Activated T-helper 1 cell treated with anti-CD3 and anti-CD28 coated beads, Interleukin-12 subunit alpha, Interleukin-12 subunit beta, Interleukin-2, Interleukin-4 antibody, amounts not matched to agents 30 ng/mL and 10 ng/mL and 1 ng/mL, durations not matched to agents 14 hours and 24 hours and 36 hours (primary cell): ENCODE data around the gene IKBKE. TPM values are rescaled to one million over a fixed set of nuclear protein-coding genes. Genes with fewer than 3 reads are reported as not detected.
A peak's percentile ranks its signal among the peaks of the same experiment; 100 is the strongest.
"Not testable (repeated sequence)": the region's sequence is repeated elsewhere in the genome, so short reads cannot be mapped to it uniquely, and the experiment has no call there.

Source experiments
- DNase-seq: peaks from one replicate; pipeline ENCODE4 v3.0.0; 2021; ENCODE audit warnings: low spot score
- H3K27ac Mint-ChIP-seq: one replicate; pipeline ENCODE4 v1.8.0; 2021; ENCODE audit warnings: mild to moderate bottlenecking, mixed read lengths
- H3K27me3 Mint-ChIP-seq: one replicate; pipeline ENCODE4 v1.8.0; 2022; ENCODE audit warnings: mild to moderate bottlenecking, moderate library complexity, mixed read lengths; ENCODE audit not compliant: insufficient read depth
- H3K36me3 Mint-ChIP-seq: one replicate; pipeline ENCODE4 v1.8.0; 2021; ENCODE audit warnings: low read depth, mixed read lengths
- H3K4me1 Mint-ChIP-seq: one replicate; pipeline ENCODE4 v1.8.0; 2021; ENCODE audit warnings: low read depth, mixed read lengths
- H3K4me3 Mint-ChIP-seq: one replicate; pipeline ENCODE4 v1.8.0; 2021; ENCODE audit warnings: mild to moderate bottlenecking, moderate library complexity, mixed read lengths
- H3K9me3 Mint-ChIP-seq: one replicate; pipeline ENCODE4 v1.8.0; 2021; ENCODE audit warnings: mixed read lengths
- intact Hi-C: fragments of 100-400 bp; cut with micrococcal nuclease; formaldehyde crosslinking; loops from one replicate; pipeline ENCODE4 v1.15.1; 2024
- total RNA-seq: library from RNA; stranded (reverse); gene quantifications from 2 replicates; pipeline ENCODE4 v1.2.3, GENCODE V29; 2022

IKBKE gene
- total RNA-seq, 1 donor from 2014 or later: 59.8 TPM

DNA sequence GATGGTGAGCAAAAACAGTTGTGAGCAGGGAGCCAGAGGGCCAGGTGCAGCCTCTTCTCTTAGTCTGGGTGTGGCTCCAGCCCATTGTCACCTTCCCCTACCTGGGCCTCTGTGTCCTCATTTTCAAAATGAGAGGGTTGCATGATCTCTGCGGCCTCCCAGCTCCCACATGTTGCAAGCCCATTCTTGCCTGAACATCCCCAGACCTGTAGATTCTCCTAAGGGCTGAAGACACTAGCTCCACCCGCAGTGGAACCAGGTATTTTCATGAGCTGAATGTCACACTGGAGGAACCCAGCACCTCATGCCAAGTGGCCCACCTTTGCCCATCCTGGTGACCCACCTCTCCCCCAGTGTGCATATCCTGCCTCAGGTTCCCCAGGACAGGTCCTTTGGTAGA lies 12.3 kb downstream of the IKBKE start:
- no peaks in the 10 kb centered on the region for H3K27me3 Mint-ChIP-seq
- H3K27ac Mint-ChIP-seq: peak overlapping the region; percentile 61
- H3K4me3 Mint-ChIP-seq: no peak overlapping the region
- H3K9me3 Mint-ChIP-seq: no peaks in the 10 kb centered on the region
- peaks cover 39% of the 10 kb centered on the region for H3K36me3 Mint-ChIP-seq
- intact Hi-C loops: no loop called here
- DNase-seq: no peak
- H3K4me1 Mint-ChIP-seq: peaks cover 13% of the 10 kb centered on the region

DNA sequence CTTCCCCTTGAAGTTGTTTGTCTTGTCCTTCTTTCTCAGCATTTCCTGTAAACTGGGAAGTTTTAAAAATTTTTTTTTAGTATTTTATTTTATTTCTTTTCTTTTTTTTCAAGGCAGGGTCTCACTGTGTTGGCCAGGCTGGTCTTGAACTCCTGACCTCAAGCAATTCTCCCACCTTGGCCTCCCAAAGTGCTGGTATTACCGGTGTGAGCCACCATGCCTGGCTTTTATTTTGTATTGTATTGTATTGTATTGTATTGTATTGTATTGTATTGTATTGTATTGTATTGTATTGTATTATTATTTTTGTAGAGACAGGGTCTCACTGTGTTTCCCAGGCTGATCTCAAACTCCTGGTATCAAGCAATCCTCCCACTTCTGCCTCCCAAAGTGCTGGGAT lies 13.6 kb downstream of the IKBKE start:
- H3K4me3 Mint-ChIP-seq, H3K9me3 Mint-ChIP-seq, H3K27me3 Mint-ChIP-seq, DNase-seq, intact Hi-C loops, H3K27ac Mint-ChIP-seq: not testable (repeated sequence)
- H3K36me3 Mint-ChIP-seq: peaks cover 42% of the 10 kb centered on the region
- peaks cover 13% of the 10 kb centered on the region for H3K4me1 Mint-ChIP-seq

- Mint-ChIP-seq H3K4me1 (peaks cover 6% of the 10 kb centered on the region), H3K9me3 (no peaks in the 10 kb centered on the region), H3K4me3 (no peak overlapping the region), H3K36me3 (peaks cover 42% of the 10 kb centered on the region), H3K27ac (no peak overlapping the region), H3K27me3 (no peaks in the 10 kb centered on the region)
- intact Hi-C loops: no loop called here
- DNase-seq: no peak
Measured at GRCh38 chr1:206484901-206485300, 14.6 kb downstream of the IKBKE start.

- H3K4me3 Mint-ChIP-seq: no peak overlapping the region
- peaks cover 49% of the 10 kb centered on the region for H3K36me3 Mint-ChIP-seq
- intact Hi-C loops: no loop called here
- no peak for DNase-seq
- no peaks in the 10 kb centered on the region for H3K9me3 Mint-ChIP-seq
- no peaks in the 10 kb centered on the region for H3K27me3 Mint-ChIP-seq
- H3K27ac Mint-ChIP-seq: no peak overlapping the region
- peaks cover 10% of the 10 kb centered on the region for H3K4me1 Mint-ChIP-seq
Measured at GRCh38 chr1:206486995-206487788, 16.9 kb downstream of the IKBKE start.

DNA sequence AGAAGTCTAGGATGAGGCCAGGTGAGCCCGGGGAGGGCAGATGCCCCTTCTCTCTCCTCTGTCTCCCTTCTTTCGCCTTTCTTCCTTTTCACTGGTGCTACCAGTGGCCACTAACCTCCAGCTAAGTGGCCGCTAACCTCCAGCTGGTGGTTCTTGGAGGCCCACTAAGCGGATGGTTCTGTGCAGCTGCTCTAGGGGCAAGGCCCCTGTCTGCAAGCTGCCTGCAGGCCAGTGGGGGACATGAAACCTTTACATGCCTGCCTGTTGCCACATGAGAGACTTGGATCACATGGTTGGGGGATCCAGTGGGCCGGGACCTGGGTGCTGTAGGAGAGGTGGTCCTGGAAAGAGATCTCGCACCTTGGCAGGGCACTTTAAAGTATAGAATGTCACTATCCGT lies 17.7 kb downstream of the IKBKE start:
- Mint-ChIP-seq H3K27ac (peak overlapping the region; percentile 44), H3K27me3 (no peaks in the 10 kb centered on the region), H3K36me3 (peaks cover 49% of the 10 kb centered on the region), H3K9me3 (no peaks in the 10 kb centered on the region), H3K4me1 (peaks cover 10% of the 10 kb centered on the region), H3K4me3 (no peak overlapping the region)
- no peak for DNase-seq
- intact Hi-C loops: no loop called here

GRCh38 chr1:206488466-206488865 lies 18.2 kb downstream of the IKBKE start:
- H3K9me3 Mint-ChIP-seq: no peaks in the 10 kb centered on the region
- H3K36me3 Mint-ChIP-seq: peaks cover 51% of the 10 kb centered on the region
- H3K4me1 Mint-ChIP-seq: peaks cover 10% of the 10 kb centered on the region
- H3K27me3 Mint-ChIP-seq: no peaks in the 10 kb centered on the region
- H3K4me3 Mint-ChIP-seq: no peak overlapping the region
- intact Hi-C loops: no loop called here
- peak overlapping the region; percentile 29 for H3K27ac Mint-ChIP-seq
- no peak for DNase-seq

- Mint-ChIP-seq H3K36me3 (peaks cover 50% of the 10 kb centered on the region), H3K9me3 (no peaks in the 10 kb centered on the region), H3K4me3 (no peak overlapping the region), H3K27ac (peak overlapping the region; percentile 70), H3K27me3 (no peaks in the 10 kb centered on the region), H3K4me1 (peaks cover 13% of the 10 kb centered on the region)
- intact Hi-C loops: loop anchor here (1.0 to 10.0 kb wide), 3 partner anchors 93 to 495 kb away; no protein-coding TSS in a partner anchor
- peak; percentile 43 for DNase-seq
Measured at GRCh38 chr1:206489980-206490770, 19.9 kb downstream of the IKBKE start.

DNA sequence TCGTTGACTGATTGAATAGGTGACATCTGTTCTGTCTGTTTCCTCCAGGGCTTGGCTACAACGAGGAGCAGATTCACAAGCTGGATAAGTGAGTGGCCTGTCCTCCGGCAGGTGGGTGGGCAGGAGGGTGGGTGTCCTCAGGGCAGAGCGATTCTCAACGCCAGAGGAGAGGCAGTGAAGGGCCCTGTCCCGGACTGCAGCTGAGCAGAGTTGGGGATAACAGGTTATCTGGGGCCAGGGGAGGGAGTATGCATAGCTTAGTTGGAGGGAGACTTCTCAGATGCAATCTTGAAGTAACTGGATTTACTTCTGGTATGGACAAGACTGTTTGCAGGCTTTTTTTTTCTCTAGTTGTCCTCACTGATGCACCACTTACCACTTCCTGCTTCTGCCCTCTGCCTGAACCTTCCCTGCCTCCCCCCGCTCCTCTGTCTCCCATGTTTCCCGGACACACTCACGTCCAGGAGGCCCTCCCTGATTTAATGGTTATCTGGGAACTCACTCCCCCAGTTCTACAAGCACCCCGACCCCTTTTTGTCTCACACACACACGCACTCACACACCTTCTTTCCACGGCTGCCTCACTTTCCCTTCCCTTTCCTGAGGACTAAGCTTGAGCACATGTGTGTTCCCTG lies 20.6 kb downstream of the IKBKE start:
- Mint-ChIP-seq H3K27ac (peak overlapping the region; percentile 70), H3K4me1 (peaks cover 17% of the 10 kb centered on the region), H3K36me3 (peaks cover 48% of the 10 kb centered on the region), H3K4me3 (no peak overlapping the region), H3K27me3 (no peaks in the 10 kb centered on the region), H3K9me3 (no peaks in the 10 kb centered on the region)
- no peak for DNase-seq
- intact Hi-C loops: loop anchor here (1.0 to 10.0 kb wide), 3 partner anchors 92 to 494 kb away; no protein-coding TSS in a partner anchor

DNA sequence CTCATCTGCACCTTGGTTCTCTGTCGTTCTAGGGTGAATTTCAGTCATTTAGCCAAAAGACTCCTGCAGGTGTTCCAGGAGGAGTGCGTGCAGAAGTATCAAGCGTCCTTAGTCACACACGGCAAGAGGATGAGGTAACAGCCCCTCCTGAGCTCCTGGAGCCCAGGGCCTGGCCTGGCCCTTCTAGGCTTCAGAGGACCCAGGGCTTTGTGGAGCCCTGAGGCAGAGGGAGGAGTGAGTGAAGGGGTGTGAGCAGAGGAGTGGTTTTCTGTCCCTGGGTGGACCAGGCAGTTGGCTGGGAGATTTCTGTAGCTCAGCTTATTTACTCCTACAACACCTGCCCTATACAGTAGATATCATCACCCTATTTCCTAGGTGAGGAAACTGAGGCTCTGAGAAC lies 21.3 kb downstream of the IKBKE start:
- H3K27me3 Mint-ChIP-seq: no peaks in the 10 kb centered on the region
- H3K27ac Mint-ChIP-seq: no peak overlapping the region
- H3K4me3 Mint-ChIP-seq: no peak overlapping the region
- H3K9me3 Mint-ChIP-seq: no peaks in the 10 kb centered on the region
- H3K36me3 Mint-ChIP-seq: peaks cover 55% of the 10 kb centered on the region
- intact Hi-C loops: loop anchor here (10.0 kb wide), 1 partner anchor 493 kb away; no protein-coding TSS in a partner anchor
- no peak for DNase-seq
- peaks cover 24% of the 10 kb centered on the region for H3K4me1 Mint-ChIP-seq

DNA sequence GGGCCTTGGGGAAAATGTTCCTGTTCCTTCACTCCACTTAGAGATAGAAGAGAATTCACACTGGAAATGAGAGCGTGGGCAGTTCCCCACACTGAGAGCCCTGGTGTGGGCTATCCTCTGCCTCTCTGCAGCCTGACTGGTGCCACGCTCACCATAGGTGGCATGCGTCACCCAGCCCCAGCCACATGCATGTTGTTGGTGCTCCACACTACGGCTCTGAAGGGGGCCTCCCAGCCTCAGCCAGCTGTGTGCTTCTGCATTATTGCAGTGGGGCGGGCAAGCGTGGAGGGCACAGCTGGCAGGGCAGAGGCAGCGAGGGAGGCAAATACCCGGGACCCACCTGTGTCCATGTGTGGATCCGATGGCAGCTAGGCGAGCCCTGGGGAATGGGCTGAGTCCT lies 22.3 kb downstream of the IKBKE start:
- DNase-seq: no peak
- Mint-ChIP-seq H3K4me3 (no peak overlapping the region), H3K27ac (no peak overlapping the region), H3K27me3 (no peaks in the 10 kb centered on the region), H3K4me1 (peaks cover 26% of the 10 kb centered on the region), H3K36me3 (peaks cover 56% of the 10 kb centered on the region), H3K9me3 (no peaks in the 10 kb centered on the region)
- intact Hi-C loops: loop anchor here (10.0 kb wide), 1 partner anchor 492 kb away; no protein-coding TSS in a partner anchor

- Mint-ChIP-seq H3K4me3 (no peak overlapping the region), H3K36me3 (peaks cover 51% of the 10 kb centered on the region), H3K9me3 (no peaks in the 10 kb centered on the region), H3K4me1 (peaks cover 26% of the 10 kb centered on the region), H3K27ac (no peak overlapping the region), H3K27me3 (no peaks in the 10 kb centered on the region)
- DNase-seq: no peak
- intact Hi-C loops: loop anchor here (10.0 kb wide), 1 partner anchor 492 kb away; no protein-coding TSS in a partner anchor
Measured at GRCh38 chr1:206493279-206493678, 23.0 kb downstream of the IKBKE start.

DNA sequence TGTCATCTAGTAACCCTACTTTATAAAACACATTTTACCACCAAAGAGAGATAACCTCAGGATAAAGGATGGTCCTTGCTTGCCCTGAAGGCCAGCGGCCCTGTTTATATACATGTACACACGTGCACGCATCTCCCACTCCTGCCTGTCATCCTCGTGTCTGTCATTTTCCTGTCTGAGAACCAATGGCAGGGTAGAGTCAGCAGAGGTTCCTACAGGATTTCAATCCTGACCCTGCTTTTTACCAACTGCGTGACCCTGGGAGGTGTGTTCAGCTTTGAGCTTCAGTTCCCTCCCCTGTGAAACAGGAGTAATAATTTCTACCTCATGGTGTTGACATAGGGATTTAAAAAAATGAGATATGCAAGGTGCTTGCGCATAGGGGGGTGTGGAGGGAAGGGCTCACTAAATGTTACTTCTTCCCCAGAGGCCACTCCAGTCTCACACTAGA lies 24.8 kb downstream of the IKBKE start:
- DNase-seq: no peak
- H3K27me3 Mint-ChIP-seq: no peaks in the 10 kb centered on the region
- H3K36me3 Mint-ChIP-seq: peaks cover 55% of the 10 kb centered on the region
- intact Hi-C loops: loop anchor here (10.0 kb wide), 1 partner anchor 490 kb away; no protein-coding TSS in a partner anchor
- H3K9me3 Mint-ChIP-seq: no peaks in the 10 kb centered on the region
- no peak overlapping the region for H3K27ac Mint-ChIP-seq
- peaks cover 26% of the 10 kb centered on the region for H3K4me1 Mint-ChIP-seq
- no peak overlapping the region for H3K4me3 Mint-ChIP-seq
